ENCODE results near the gene TPO.

The TPO gene

GRCh38 chr2:1455466-1455865, 42.2 kb downstream of the TPO start:
- DNase-seq (ENCODE audit: low read depth): no peak
- H3K4me3 ChIP-seq (ENCODE audit: low read length): no peak overlapping the region
- no peak for TF ChIP-seq CTCF (conservative IDR thresholded peaks at IDR 0.05; ENCODE audit: low read depth, low read length)

GRCh38 chr2:1458432-1458831, 45.2 kb downstream of the TPO start:
- no peak for TF ChIP-seq CTCF (conservative IDR thresholded peaks at IDR 0.05; ENCODE audit: low read depth, low read length)

GRCh38 chr2:1459727-1460126, 46.5 kb downstream of the TPO start:
- H3K4me3 ChIP-seq (ENCODE audit: low read length): no peak overlapping the region
- no peak for TF ChIP-seq CTCF (conservative IDR thresholded peaks at IDR 0.05; ENCODE audit: low read depth, low read length)
- DNase-seq (ENCODE audit: low read depth): no peak

More at GRCh38 chr2:1458432-1458831, 45.2 kb downstream of the TPO start:
- H3K4me3 ChIP-seq (ENCODE audit: low read length): no peak overlapping the region
- no peak for DNase-seq (ENCODE audit: low read depth)

- no peak for DNase-seq (ENCODE audit: low read depth)
- TF ChIP-seq CTCF (conservative IDR thresholded peaks at IDR 0.05; ENCODE audit: low read depth, low read length): no peak
- H3K4me3 ChIP-seq (ENCODE audit: low read length): no peak overlapping the region
These were observed 47.7 kb downstream of the TPO start for GRCh38 chr2:1460851-1461418.

GRCh38 chr2:1461507-1462390, 48.5 kb downstream of the TPO start:
- no peak for DNase-seq (ENCODE audit: low read depth)
- no peak overlapping the region for H3K4me3 ChIP-seq (ENCODE audit: low read length)
- no peak for TF ChIP-seq CTCF (conservative IDR thresholded peaks at IDR 0.05; ENCODE audit: low read depth, low read length)

GRCh38 chr2:1462994-1463393, 49.7 kb downstream of the TPO start:
- no peak for TF ChIP-seq CTCF (conservative IDR thresholded peaks at IDR 0.05; ENCODE audit: low read depth, low read length)
- H3K4me3 ChIP-seq (ENCODE audit: low read length): no peak overlapping the region
- no peak for DNase-seq (ENCODE audit: low read depth)

- TF ChIP-seq CTCF (conservative IDR thresholded peaks at IDR 0.05; ENCODE audit: low read depth, low read length): no peak
- no peak overlapping the region for H3K4me3 ChIP-seq (ENCODE audit: low read length)
- DNase-seq (ENCODE audit: low read depth): no peak
These were observed 59.1 kb downstream of the TPO start for GRCh38 chr2:1472350-1472749.
